Naive thymus-derived CD4-positive, alpha-beta T cell (primary cell): Measurements from ENCODE around the gene BHLHE23. TPM values are rescaled to one million over a fixed set of nuclear protein-coding genes. Genes with fewer than 3 reads are reported as not detected.
"Not testable (repeated sequence)": the region's sequence is repeated elsewhere in the genome, so short reads cannot be mapped to it uniquely, and the experiment has no call there.

ENCODE experiments used
- ATAC-seq: fragments of 150-1000 bp; cut with Tn5 transposase; 2 replicates; pipeline ENCODE4 v1.10.0; 2021; ENCODE audit warnings: mild to moderate bottlenecking, moderate library complexity
- CTCF ChIA-PET: fragments of 350-600 bp; sonication (Branson Sonifier 250); formaldehyde crosslinking; loops from one replicate; lab custom pipeline; 2021; ENCODE audit warnings: antibody characterized with exemption; lab: Charles Lee
- POLR2A ChIA-PET: fragments of 350-600 bp; sonication (Branson Sonifier 250); formaldehyde crosslinking; loops from one replicate; lab custom pipeline; 2021; ENCODE audit warnings: antibody characterized with exemption, inconsistent platforms; lab: Charles Lee
- DNase-seq, 9 donors: peaks; one replicate each; pipeline versions ENCODE4 v3.0.0 to v3.0.0-alpha.2; 2020 to 2022; ENCODE audit warnings: mixed read lengths in 1 of 9
- H3K27ac ChIP-seq: one replicate; pipeline ENCODE4 v1.7.0; 2013; ENCODE audit warnings: mild to moderate bottlenecking, low read depth, low read length, moderate library complexity
- H3K27me3 ChIP-seq, 2 donors: one replicate each; pipeline ENCODE4 v1.7.0; 2013; ENCODE audit warnings: low read length in 2 of 2, mild to moderate bottlenecking in 2 of 2, moderate library complexity in 2 of 2; ENCODE audit not compliant: control insufficient read depth in 2 of 2, insufficient read depth in 2 of 2
- H3K36me3 ChIP-seq, 3 experiments: 1 replicate in 2 of 3; 2 replicates in 1 of 3; pipeline ENCODE4 v1.7.0; 2013; ENCODE audit warnings: low read length in 3 of 3, mild to moderate bottlenecking in 3 of 3, moderate library complexity in 1 of 3; ENCODE audit not compliant: insufficient read depth in 3 of 3, control insufficient read depth in 2 of 3
- H3K4me1 ChIP-seq, 2 donors: one replicate each; pipeline ENCODE4 v1.7.0; 2013; ENCODE audit warnings: low read length in 2 of 2, mild to moderate bottlenecking in 2 of 2, moderate library complexity in 1 of 2; ENCODE audit not compliant: control insufficient read depth in 2 of 2, insufficient read depth in 2 of 2
- H3K4me3 ChIP-seq: 2 replicates; pipeline ENCODE4 v1.7.0; 2013; ENCODE audit warnings: mild to moderate bottlenecking, low read length
- H3K9me3 ChIP-seq, 3 experiments: 1 replicate in 2 of 3; 2 replicates in 1 of 3; pipeline ENCODE4 v1.7.0; 2013; ENCODE audit warnings: low read length in 3 of 3; ENCODE audit not compliant: control insufficient read depth in 2 of 3
- H3K27ac Mint-ChIP-seq, 9 donors: one replicate each; pipeline ENCODE4 v1.8.0; 2020 to 2022; ENCODE audit warnings: mixed read lengths in 9 of 9, mild to moderate bottlenecking in 8 of 9, moderate library complexity in 5 of 9, inconsistent platforms in 2 of 9
- H3K27me3 Mint-ChIP-seq, 5 donors: one replicate each; pipeline ENCODE4 v1.8.0; 2021 to 2022; ENCODE audit warnings: mixed read lengths in 5 of 5, mild to moderate bottlenecking in 1 of 5
- H3K36me3 Mint-ChIP-seq, 5 donors: one replicate each; pipeline ENCODE4 v1.8.0; 2020 to 2022; ENCODE audit warnings: mixed read lengths in 5 of 5, mild to moderate bottlenecking in 3 of 5, inconsistent platforms in 1 of 5
- H3K4me1 Mint-ChIP-seq, 7 donors: one replicate each; pipeline ENCODE4 v1.8.0; 2020 to 2022; ENCODE audit warnings: mixed read lengths in 7 of 7, mild to moderate bottlenecking in 3 of 7, inconsistent platforms in 1 of 7
- H3K4me3 Mint-ChIP-seq, 10 donors: one replicate each; pipeline ENCODE4 v1.8.0; 2020 to 2022; ENCODE audit warnings: mild to moderate bottlenecking in 10 of 10, mixed read lengths in 10 of 10, moderate library complexity in 6 of 10, inconsistent platforms in 2 of 10
- H3K9me3 Mint-ChIP-seq, 11 donors: one replicate each; pipeline ENCODE4 v1.8.0; 2020 to 2022; ENCODE audit warnings: mixed read lengths in 11 of 11, mild to moderate bottlenecking in 4 of 11, inconsistent platforms in 1 of 11, moderate library complexity in 1 of 11
- intact Hi-C, 2 donors: fragments of 100-400 bp; cut with micrococcal nuclease; formaldehyde crosslinking; loops; one replicate each; pipeline ENCODE4 v1.15.1; 2023
- polyA plus RNA-seq, 2 donors: library from polyadenylated mRNA; unstranded; fragments of 300-500 nt; fragmentation: Illumina TruSeq; gene quantifications; one replicate each; pipeline ENCODE4 v1.2.3, GENCODE V29; 2021
- total RNA-seq, 6 experiments: library from RNA in 5 of 6; stranded (reverse) in 5 of 6; gene quantifications; 1 replicate in 5 of 6; 2 replicates in 1 of 6; pipeline ENCODE4 v1.2.3 and lab custom pipeline; 2021 to 2026

BHLHE23 gene
- total and polyA plus RNA-seq, 7 experiments from 2014 or later: not detected

DNA sequence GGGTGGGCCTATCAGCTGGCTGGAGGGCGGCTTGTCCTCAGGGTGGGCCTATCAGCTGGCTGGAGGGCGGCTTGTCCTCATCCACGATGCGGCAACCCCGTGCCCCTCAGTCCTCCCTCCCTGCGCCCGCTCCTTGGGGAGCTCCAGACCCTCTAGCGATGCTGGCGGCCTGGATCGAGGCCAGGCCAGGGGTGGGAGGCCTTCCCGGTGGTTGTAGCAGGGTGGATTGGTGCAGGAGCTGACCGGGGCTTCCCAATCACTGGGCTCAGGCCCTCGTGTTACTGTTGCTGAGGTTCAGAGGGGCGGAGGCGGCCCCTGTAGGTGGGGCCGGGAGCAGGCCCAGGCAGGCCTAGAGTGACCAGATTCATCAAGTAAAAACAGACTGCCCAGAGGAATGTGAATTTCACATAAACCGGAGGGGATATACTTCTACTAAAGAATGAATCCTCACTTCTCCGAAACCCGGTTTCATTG, 45.4 kb downstream of the BHLHE23 start:
- ATAC-seq (no peak), DNase-seq (no peak)
- no peak overlapping the region for H3K4me3 ChIP-seq
- H3K27ac ChIP-seq: no peak overlapping the region
- no peaks in the 10 kb centered on the region for H3K27me3 ChIP-seq
- H3K36me3 Mint-ChIP-seq: no peaks in the 10 kb centered on the region
- H3K4me1 ChIP-seq: no peaks in the 10 kb centered on the region
- H3K27me3 Mint-ChIP-seq: no peaks in the 10 kb centered on the region
- no peak overlapping the region for H3K27ac Mint-ChIP-seq
- H3K9me3 ChIP-seq: no peaks in the 10 kb centered on the region
- no peaks in the 10 kb centered on the region for H3K9me3 Mint-ChIP-seq
- no peaks in the 10 kb centered on the region for H3K36me3 ChIP-seq
- peaks cover 0 to 14% (median 11%) of the 10 kb centered on the region in 7 donors for H3K4me1 Mint-ChIP-seq
- no peak overlapping the region for H3K4me3 Mint-ChIP-seq
- CTCF ChIA-PET: no interaction called here
- intact Hi-C loops: no loop called here
- POLR2A ChIA-PET: no interaction called here

DNA sequence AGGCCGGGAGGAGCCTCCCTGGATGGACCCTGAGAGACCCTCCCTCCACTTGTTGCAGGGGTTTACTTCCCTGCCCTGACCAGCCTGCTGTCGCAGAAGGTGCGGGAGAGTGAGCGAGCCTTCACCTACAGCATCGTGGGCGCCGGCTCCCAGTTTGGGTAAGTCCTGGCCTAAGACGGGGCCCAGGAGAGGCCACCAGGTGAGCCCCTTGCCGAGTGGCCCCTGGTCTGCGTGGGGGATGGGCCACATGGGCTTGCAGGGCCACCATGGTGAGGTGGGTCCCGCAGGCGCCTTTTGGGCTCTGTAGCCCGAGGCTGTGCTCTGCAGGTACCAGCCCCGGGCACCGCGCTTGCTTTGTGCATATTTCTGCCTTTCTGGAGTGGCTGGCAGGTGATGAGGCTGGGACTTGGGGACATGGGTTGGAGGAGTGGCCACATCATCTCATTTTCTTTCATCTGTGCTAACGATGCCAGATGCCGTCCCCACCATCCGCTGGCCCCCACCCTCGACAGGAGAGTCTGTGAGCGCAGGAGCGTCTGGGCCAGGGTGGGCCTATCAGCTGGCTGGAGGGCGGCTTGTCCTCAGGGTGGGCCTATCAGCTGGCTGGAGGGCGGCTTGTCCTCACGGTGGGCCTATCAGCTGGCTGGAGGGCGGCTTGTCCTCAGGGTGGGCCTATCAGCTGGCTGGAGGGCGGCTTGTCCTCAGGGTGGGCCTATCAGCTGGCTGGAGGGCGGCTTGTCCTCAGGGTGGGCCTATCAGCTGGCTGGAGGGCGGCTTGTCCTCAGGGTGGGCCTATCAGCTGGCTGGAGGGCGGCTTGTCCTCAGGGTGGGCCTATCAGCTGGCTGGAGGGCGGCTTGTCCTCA, 46.1 kb downstream of the BHLHE23 start:
- DNase-seq, H3K36me3 ChIP-seq, H3K4me3 ChIP-seq, H3K27me3 Mint-ChIP-seq, H3K36me3 Mint-ChIP-seq, H3K9me3 Mint-ChIP-seq, H3K27ac ChIP-seq, H3K4me1 ChIP-seq, intact Hi-C loops, ATAC-seq, H3K4me3 Mint-ChIP-seq, CTCF ChIA-PET, H3K27me3 ChIP-seq, H3K9me3 ChIP-seq, H3K27ac Mint-ChIP-seq: not testable (repeated sequence)
- POLR2A ChIA-PET: interaction anchor here (1.1 kb wide), 1 partner anchor 10 kb away, joined by 3 read pairs; no protein-coding TSS in a partner anchor
- peaks cover 0 to 15% (median 11%) of the 10 kb centered on the region in 7 donors for H3K4me1 Mint-ChIP-seq

DNA sequence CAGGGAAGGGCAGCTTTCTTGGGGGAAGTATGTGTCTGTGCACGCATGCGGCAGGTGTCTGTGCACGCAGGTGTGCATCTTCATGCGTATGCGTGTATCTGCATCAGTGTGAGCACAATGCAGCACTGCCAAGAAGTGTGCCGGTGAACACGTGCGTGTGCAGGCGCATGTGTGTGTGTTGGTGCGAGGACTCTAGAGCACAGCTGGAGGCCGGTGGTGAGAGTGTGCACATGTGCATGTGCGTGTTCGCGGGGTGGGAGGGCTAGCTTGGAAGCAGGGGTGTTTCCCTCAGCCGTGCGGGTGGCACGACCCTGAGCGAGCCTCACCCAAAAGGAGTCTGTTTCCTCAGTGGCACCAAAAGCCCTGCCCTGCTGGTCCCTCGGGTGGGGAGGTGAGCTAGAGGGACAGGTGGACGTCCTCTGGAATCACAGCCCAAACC, 46.7 kb downstream of the BHLHE23 start:
- intact Hi-C loops: loop anchor here in 1 of 2 donors (10.0 kb wide), 1 partner anchor 145 kb away; no protein-coding TSS in a partner anchor
- ChIA-PET POLR2A (interaction anchor here (1.1 kb wide), 1 partner anchor 11 kb away, joined by 3 read pairs; no protein-coding TSS in a partner anchor), CTCF (no interaction called here)
- no peak overlapping the region for H3K4me3 ChIP-seq
- H3K27ac ChIP-seq: no peak overlapping the region
- Mint-ChIP-seq H3K4me1 (peaks cover 0 to 14% (median 11%) of the 10 kb centered on the region in 7 donors), H3K27ac (peak overlapping the region in 3 of 9 donors; percentile 17 to 67 (median 34)), H3K9me3 (no peaks in the 10 kb centered on the region), H3K4me3 (peak overlapping the region in 1 of 10 donors; percentile 53), H3K36me3 (no peaks in the 10 kb centered on the region), H3K27me3 (no peaks in the 10 kb centered on the region)
- ATAC-seq (no peak), DNase-seq (no peak)
- H3K4me1 ChIP-seq: no peaks in the 10 kb centered on the region
- no peaks in the 10 kb centered on the region for H3K27me3 ChIP-seq
- no peaks in the 10 kb centered on the region for H3K36me3 ChIP-seq
- H3K9me3 ChIP-seq: no peaks in the 10 kb centered on the region

DNA sequence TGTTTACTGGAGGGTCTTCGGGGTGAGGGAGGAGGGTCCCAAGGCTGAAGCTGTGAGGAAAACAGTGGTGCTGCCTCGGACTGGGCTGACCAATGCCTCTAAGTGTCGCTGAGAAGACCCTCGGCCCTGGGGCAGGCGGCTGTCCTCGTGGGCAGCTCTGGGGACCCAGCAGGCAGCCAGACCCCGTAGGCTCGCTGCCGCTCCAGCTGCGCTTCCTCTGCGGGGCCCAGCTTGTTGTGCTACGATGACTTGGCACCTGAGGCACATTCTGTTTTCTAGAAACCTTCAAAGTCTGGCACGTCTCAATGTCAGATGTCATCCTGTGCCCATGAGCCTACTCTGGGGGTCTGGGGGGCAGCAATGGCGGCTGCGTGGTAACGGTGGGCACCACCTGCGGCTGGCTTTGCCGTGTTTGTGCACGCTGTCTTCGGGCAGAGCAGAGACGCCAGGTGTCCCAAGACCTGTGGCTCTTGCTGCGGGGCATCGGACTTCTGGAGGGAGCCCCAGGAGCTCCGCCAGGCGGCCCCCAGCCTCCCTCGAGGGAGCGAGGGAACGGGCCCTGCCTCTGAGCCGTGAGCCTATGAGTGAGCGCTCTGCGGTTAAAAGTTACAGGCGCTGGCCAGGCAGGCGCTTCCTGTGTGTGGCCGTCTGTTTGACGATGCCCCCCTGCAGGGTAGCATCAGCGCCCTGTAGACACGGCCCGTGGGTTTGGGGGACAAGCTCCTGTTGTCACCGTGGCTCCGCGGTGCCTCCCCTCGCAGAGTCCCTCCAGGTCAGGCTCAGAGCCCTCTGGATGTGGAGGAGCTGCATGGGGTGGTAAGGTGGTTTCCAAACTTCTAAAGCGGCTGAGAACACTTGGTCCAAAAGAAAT, 47.4 kb downstream of the BHLHE23 start:
- DNase-seq (no peak), ATAC-seq (peak; percentile 57)
- Histone ChIP-seq H3K4me3 (no peak overlapping the region), H3K4me1 (peaks cover 0 to 6% of the 10 kb centered on the region in 2 donors), H3K27ac (no peak overlapping the region), H3K27me3 (no peaks in the 10 kb centered on the region), H3K9me3 (no peaks in the 10 kb centered on the region), H3K36me3 (no peaks in the 10 kb centered on the region)
- Mint-ChIP-seq H3K27me3 (no peaks in the 10 kb centered on the region), H3K9me3 (no peaks in the 10 kb centered on the region), H3K4me3 (peak overlapping the region in 7 of 10 donors; percentile 10 to 53 (median 37)), H3K36me3 (no peaks in the 10 kb centered on the region), H3K4me1 (peaks cover under 1 to 21% (median 16%) of the 10 kb centered on the region in 7 donors), H3K27ac (peak overlapping the region in 3 of 9 donors; percentile 17 to 67 (median 34))
- ChIA-PET CTCF (interaction anchor here (0.7 to 1.1 kb wide), 2 partner anchors 33 to 59 kb away, joined by 3 to 4 read pairs; no protein-coding TSS in a partner anchor), POLR2A (interaction anchor here (0.9 to 1.1 kb wide), 2 partner anchors 11 to 31 kb away, joined by 3 to 5 read pairs; no protein-coding TSS in a partner anchor)
- intact Hi-C loops: loop anchor here in 1 of 2 donors (10.0 kb wide), 1 partner anchor 145 kb away; no protein-coding TSS in a partner anchor

DNA sequence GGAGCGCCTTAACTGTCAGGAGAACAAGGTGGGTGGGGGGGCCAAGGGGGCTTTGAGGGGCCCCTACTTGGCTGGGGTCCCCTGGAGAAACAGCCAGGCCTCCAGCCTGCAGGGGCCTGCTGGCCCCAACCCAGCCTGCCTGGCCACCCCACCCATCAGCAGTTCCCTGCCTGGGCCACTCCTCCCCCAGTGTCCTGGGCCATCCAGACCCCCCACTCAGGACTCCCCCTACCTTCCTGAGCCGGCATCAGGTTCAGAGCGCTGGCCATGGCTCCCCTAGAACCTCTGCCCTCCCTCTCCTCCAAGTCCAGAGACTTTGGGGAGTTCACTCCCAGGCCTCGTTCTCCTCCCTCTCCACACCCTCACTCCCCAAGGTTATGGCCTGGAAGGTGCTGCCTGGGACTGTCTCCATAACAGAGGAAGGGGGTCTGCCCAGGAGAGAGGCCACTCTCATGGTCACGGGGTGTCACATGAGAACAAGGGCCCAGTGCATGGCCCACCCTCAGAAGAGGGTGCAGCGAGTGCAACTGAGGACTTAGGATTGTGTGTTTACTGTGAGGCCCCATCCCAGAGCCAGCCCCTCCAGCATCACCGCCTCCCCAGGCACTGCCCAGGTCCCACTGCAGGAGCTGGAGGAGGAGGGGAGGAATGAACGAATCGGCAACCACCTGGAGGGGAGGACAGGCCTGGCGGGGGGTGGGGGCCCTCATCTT, 48.2 kb downstream of the BHLHE23 start:
- no peaks in the 10 kb centered on the region for H3K9me3 Mint-ChIP-seq
- intact Hi-C loops: loop anchor here in 1 of 2 donors (10.0 kb wide), 1 partner anchor 146 kb away; no protein-coding TSS in a partner anchor
- Histone ChIP-seq H3K36me3 (no peaks in the 10 kb centered on the region), H3K4me1 (peaks cover 6 to 12% of the 10 kb centered on the region in 2 donors), H3K27ac (no peak overlapping the region), H3K27me3 (no peaks in the 10 kb centered on the region), H3K4me3 (no peak overlapping the region), H3K9me3 (no peaks in the 10 kb centered on the region)
- ATAC-seq: no peak
- H3K36me3 Mint-ChIP-seq: no peaks in the 10 kb centered on the region
- DNase-seq: no peak
- peaks cover 6 to 29% (median 24%) of the 10 kb centered on the region in 7 donors for H3K4me1 Mint-ChIP-seq
- no peak overlapping the region for H3K4me3 Mint-ChIP-seq
- CTCF ChIA-PET: interaction anchor here (0.7 to 1.1 kb wide), 2 partner anchors 33 to 59 kb away, joined by 3 to 4 read pairs; no protein-coding TSS in a partner anchor
- H3K27me3 Mint-ChIP-seq: no peaks in the 10 kb centered on the region
- POLR2A ChIA-PET: interaction anchor here (0.6 to 0.9 kb wide), 2 partner anchors 30 to 47 kb away, joined by 3 to 5 read pairs; no protein-coding TSS in a partner anchor
- H3K27ac Mint-ChIP-seq: peak overlapping the region in 1 of 9 donors; percentile 34
